SHP77 (cell line): Measurements from ENCODE around the gene PTPRG.
"Not testable (repeated sequence)": the region's sequence is repeated elsewhere in the genome, so short reads cannot be mapped to it uniquely, and the experiment has no call there.

Experiments used
- DNase-seq, 2 experiments: peaks; one replicate each; lab custom pipeline; 2025; lab: John Stamatoyannopoulos, UW

Gene PTPRG

GRCh38 chr3:61803983-61804382 is 242.6 kb downstream of the PTPRG start:
- no peak for DNase-seq

- DNase-seq: no peak
Observed at GRCh38 chr3:61804782-61805181, 243.4 kb downstream of the PTPRG start.

- DNase-seq: no peak
Observed at GRCh38 chr3:61805510-61806080, 244.2 kb downstream of the PTPRG start.

DNA sequence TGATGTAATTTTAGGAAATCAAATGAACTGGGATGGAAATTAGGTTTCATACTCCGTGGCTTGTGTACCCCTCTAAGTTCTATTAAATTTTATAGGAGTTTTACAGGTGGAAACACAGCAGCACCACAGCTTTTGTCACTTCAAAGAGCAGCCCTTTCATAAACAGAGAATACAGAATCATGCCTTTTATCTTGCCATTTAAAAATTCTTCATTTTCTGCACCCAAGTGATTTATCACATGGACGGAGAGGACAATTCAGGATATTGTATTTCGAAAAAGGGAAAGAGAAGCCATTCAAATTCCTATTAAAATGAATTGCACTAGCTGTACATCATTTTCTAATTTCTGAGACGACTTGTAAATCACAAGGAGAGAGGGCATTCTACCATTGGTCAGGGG is 245.4 kb downstream of the PTPRG start:
- no peak for DNase-seq

DNA sequence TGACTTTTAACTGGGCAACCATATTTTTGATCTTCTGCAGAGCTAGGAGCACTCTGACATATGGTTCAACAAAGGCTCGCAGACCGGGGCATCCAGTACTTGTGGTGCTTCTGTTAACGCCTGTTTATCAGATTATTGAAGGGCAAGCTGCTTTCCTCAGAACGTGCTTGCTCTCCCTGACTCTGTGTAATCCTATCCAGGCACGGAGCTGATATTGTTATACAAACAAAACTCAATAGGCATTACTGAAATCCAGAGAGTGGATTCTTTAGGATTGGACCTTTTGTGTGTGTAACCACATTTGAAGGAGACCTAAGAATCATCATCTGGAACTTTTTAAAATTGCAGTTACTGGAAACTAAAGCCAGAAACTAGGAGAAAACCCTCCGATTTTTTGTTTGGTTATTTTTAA is 246.5 kb downstream of the PTPRG start:
- DNase-seq: no peak

DNA sequence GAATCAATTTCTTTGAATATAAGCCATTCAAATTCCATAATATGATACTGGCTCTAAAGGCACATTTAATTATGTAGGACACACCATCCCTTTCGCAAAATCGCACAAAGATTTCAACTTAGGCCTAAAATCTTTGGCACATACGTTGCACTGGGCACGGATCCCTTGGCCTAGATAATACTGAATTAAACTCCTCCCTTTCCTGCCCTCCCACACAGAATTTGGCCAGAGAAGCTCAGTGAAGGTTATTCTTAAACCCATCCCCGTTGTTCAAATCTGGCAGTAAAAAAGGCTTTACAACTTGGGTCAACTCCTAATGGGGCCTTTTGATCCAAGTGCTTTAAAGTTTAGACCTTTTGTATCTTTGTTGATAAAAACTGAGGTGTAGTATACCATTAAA is 247.2 kb downstream of the PTPRG start:
- DNase-seq: no peak

DNA sequence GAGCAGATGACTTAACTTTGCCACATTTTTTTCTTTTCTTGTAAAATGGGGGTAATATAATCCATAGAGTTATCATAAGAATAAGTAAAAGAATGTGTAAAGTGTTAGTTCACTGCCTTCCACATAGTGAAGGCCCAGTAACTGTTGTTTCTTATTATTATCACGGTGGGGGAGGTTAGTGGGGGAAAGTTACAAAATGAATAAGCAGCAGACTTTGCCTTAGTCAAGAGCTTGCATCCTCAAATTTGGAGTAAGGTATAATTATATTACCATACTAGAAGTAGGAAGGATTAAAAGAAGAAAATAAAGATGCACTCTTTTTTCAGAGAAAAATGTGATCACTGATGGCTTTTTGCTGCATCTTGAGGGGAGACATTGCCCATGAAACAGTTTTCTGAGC is 247.6 kb downstream of the PTPRG start:
- DNase-seq: no peak

DNA sequence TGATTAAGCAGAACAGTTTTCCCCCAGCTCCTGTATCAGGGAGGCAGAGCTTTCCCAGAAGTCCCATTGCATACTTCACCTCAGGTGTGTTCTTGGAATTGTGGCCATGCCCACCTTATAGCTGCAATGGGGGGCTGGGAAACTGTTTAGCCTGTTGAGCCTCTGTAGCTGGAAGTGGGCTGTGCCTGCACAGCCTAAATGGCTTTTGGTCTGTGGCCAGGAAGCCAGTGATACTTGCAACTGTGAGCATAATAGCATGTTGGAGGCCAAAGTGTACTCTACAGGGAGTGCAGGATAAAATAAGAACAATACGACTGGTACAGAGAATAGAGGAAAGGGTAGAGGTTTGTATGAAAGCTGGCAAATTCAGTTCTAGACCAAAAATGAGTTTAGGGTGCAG is 248.5 kb downstream of the PTPRG start:
- DNase-seq: no peak

DNA sequence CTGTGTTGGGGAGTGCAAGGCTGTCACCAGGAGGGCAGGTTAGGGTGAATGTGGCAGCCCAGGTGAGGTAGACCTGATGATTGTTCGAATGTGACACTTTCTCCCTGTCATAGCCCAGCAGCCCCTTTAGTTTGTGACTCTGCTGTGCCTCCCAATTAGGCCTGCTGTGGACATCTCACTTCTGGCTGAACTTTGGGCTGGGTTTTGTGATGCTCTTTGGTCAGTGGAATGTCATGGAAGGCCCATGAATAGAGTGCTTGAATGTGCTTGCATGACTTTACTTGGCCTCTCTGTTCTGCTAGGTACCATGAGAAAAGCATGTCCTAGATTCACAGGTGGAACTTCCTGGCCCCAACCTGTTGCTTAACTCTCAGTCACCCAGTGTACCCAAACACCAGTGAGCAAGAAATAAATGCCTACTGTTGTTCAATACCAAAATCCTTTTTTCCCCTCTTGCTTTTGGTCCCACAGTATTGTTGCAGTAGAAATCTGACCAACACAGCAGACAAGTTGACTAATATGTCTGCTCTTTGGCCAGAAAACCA is 249.7 kb downstream of the PTPRG start:
- no peak for DNase-seq

DNA sequence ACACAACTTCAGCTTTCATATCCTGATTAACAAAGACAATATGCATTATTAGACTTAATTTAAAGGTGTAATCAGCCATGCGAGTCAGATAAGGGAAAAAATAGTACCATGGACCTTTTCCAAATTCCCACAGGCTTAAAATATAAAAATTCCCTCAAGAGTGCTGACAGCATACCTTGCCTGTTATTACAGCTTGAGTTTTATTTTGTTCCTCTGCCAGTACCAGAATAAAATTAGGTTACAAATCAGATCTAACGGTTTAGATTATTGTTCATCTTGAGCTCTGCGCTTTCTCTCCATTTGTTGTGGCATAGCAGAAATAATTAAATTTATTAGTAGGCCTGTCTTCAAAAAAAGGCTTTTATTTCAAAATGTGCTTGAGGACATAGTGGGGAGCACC is 250.3 kb downstream of the PTPRG start:
- DNase-seq: no peak

DNA sequence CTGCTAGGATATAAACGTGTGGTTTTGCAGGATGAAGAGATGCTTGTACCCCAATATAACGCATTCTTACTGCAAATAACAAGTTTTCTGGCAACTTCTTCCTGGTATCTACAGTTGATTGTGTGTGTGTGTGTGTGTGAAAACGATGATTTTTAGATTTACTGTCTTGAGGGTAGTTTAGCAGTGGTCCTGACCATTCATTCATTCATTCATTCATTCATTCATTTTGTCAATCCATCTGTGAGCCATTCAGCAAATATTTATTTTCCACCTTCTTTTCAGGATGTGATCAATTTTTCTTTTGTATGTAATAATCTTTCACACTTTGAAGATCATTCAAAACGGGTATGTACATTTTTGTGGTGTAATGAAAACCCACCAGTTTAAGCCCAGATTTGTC is 250.7 kb downstream of the PTPRG start:
- no peak for DNase-seq

DNA sequence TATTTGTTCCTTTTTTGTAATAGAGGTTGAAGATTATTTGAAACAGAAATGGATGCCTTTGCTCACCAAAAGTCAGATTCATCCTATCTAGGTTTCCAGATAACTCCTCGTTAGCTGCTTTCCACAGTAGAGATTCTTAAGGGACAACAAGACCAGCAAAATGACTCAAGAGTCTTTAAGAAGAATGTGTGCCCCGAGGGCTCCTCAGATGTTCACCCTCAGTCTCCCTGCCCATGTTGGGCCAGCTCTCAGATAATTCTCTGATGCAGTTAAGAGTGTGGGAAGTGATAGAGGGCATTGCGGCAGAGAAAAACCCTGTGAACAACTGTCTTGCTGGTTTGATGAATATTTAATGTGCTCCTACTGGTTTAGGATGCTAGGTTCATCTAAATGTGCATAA is 251.1 kb downstream of the PTPRG start:
- no peak for DNase-seq

DNA sequence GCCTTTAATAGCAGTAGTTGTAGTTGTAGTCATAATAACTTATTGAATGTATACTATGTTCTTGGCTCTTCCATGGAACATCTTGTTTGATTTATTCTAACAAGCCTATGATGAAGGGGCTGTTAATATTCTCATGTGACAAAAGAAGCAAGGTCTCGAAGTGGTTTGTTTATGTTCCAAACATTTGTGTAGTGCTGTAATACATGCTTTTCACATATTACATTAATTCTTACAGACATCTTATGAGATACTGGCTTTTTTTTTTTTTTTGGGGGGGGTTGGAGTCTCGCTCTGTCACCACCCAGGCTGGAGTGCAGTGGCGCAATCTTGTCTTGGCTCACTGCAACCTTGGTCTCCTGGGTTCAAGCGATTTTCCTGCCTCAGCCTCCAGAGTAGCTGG is 252.3 kb downstream of the PTPRG start:
- DNase-seq: no peak

DNA sequence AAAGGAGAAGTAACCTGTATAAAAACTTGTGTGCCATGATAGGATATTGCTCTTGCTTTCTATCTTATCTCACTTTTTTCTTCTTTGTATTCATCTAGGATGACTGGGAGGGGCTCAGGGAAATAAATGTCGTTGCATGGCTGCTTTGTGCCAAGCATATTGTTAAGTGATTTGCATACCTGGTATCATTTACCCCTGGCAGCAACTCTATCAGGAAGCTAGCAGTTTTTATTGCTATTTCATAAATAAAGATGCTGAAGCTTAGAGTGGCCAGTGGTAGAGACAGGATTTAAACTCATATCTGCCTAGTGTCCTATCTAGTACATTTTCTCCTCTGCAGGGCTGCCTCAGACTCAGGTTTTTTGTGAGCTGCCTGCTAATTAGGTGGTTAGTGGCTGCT is 253.3 kb downstream of the PTPRG start:
- DNase-seq: no peak

- DNase-seq: not testable (repeated sequence)
Observed at GRCh38 chr3:61816304-61816703, 254.9 kb downstream of the PTPRG start.

- no peak for DNase-seq
Observed at GRCh38 chr3:61819861-61820260, 258.5 kb downstream of the PTPRG start.

- no peak for DNase-seq
Observed at GRCh38 chr3:61820306-61820992, 259.1 kb downstream of the PTPRG start.

DNA sequence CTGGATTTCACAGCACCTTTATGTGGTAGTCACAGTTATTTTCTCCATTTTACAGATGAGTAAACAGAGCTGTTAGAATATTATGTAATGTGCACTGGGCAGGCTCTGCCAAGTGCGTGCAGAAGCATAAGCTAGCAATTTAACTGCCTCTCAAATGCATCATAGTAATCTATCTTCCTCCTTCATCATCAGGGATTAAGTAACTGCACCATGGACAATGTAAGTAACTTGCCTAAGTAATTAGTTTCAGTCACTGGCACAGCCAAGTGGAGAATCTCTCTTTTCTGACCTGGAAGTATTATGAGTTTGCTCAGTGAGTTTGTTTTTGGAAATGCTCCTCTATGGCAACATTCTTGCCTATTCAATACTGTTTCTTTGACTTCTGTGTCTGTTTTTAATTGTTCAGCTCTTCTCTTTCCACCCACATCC is 260.5 kb downstream of the PTPRG start:
- DNase-seq: no peak

DNA sequence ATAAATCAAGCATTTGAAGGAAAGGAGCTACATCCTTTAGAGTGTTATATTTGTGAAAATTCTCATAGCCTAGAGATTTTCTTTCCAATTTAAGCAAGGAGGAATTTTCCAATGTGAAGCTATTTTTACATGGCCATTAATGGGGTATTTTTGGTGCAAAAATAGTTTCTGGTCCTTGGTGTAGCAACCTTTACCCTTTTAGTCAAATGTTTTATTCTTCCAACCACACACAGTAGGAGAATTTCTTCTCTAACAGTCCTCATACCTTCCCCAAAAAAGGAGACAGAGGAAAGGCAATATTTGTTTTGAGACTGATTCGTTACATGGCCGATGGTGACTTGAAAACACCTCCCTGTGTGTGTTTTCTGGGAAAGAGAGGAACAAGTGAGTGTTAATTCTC is 261.2 kb downstream of the PTPRG start:
- no peak for DNase-seq

GRCh38 chr3:61824553-61825135 is 263.3 kb downstream of the PTPRG start:
- DNase-seq: no peak

- no peak for DNase-seq
Observed at GRCh38 chr3:61826161-61826560, 264.8 kb downstream of the PTPRG start.

- DNase-seq: no peak
Observed at GRCh38 chr3:61828184-61828874, 267.0 kb downstream of the PTPRG start.
